NCI-H2081 (cell line): ENCODE measurements around the gene VGLL4.
"Not testable (repeated sequence)": the region's sequence is repeated elsewhere in the genome, so short reads cannot be mapped to it uniquely, and the experiment has no call there.

Experiments used
- DNase-seq, 2 experiments: peaks; one replicate each; lab custom pipeline; 2025; lab: John Stamatoyannopoulos, UW

The VGLL4 gene, protein sequence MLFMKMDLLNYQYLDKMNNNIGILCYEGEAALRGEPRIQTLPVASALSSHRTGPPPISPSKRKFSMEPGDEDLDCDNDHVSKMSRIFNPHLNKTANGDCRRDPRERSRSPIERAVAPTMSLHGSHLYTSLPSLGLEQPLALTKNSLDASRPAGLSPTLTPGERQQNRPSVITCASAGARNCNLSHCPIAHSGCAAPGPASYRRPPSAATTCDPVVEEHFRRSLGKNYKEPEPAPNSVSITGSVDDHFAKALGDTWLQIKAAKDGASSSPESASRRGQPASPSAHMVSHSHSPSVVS

DNA sequence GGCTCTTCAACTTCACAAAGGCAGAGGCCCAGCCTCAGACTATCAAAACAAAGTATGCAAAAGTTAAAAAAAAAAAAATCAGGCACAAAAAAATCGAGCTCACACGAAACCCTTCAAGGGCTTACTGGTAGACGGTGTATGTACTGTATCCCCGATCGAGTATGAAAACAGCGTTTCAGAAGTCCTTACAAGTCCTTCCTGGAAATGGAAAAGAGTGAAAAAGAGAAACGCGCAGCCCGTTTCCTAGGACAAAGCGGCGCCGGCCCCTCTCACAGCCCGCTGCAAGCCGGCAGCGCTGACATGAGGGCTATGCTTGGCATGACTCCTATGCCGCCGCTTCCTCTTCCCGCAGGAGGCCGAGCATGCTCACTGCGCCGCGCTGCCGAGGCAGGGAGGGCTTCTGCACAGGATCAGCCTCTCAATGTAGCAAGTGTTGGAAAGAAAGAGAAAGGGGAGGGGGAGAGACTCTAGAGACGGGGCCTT is at the start of gene VGLL4:
TSS of gene VGLL4 (minus strand) at position 311 of the 483 bp plus-strand sequence. CDS start 397 bp downstream, outside the sequence.
- peak; percentile 46 to 67 for DNase-seq

DNA sequence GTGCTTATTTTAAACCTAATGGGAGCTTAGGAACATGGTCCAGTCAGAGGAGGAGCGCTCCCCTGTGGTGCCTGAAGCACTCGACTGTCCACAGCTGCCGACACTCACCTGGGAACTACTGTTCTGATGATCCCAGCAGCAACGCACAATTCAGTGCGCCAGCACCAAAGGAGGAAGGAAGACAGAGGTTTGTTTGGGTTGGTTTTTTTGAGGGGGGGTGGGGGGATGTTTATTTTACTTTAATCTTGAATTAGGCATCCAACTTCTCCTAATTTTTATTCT is 48.8 kb upstream of the VGLL4 start:
- no peak for DNase-seq

DNA sequence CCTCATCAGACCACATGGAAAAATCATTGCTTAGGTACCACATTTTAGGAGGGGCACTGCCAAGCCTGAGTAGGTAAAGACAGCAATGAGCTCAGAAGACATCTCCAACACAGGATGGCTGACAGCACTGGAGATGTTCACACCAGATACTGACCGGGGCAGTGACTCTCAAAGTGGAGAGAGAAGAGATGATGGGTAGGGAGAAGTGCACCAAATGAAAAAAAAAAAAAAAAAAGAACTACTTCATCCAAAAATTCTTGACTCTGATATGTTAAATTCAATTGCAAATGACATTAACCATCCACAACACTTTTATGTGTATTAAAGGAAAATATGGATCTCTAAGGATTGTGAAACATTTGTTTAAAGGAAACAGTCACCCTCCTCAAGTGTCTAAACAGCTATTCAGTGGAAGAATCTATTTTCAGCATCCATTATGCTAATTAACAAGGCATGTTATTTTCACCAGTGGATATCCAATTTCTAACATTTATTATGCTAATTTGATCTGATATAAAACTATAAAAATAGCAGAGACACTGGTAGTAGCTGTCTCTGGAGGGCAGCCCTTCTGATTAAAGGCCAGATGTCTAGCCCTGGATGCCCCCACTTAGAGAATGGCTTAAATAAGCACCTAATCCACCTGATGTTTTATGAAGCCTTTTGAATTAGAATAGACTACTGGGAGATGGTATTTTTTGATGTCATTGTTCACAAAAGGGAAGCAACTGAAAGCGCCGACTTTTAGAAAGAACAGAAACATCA is 48.2 kb upstream of the VGLL4 start:
- no peak for DNase-seq

DNA sequence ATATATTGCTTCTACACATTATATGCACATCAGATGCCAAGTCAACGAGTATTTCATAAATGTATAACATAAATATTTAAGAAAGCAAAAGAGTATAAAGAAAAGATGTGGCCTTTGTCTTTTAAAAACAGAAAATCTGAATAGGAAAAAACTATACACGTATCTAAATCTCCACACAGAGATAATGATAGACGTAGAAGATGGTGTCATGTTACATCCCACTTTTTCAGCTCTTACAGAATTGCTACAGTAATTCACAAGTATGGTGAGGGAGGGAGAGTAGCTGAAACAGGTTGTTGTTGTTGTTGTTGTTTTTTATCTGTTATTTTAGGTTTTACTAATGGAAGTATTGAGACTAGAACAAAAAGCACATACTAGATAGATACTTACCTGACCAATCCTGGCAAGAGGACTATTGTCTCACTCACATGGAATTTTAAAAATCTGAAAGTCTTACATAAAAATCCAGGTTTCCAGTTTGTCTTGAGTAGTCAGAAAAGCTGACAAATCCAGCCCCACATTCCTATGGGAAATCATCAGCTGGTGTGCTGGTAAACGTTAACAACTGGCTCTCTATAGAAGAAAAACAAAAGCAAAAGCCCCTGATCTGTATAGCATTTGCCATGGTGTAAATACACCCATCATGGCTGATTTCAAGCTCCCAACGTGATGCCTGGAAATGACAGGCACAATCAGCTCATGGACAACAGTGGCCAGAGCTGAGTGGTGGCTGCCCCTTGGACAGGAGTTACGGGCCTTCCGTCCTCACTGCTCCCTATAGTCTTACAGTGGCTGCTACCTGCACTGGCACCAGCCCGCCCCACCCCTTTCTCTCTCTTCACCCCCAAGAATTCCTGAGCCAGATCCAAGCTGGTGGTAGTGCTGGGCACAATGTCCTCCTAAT is 47.4 kb upstream of the VGLL4 start:
- DNase-seq, result no peak

DNA sequence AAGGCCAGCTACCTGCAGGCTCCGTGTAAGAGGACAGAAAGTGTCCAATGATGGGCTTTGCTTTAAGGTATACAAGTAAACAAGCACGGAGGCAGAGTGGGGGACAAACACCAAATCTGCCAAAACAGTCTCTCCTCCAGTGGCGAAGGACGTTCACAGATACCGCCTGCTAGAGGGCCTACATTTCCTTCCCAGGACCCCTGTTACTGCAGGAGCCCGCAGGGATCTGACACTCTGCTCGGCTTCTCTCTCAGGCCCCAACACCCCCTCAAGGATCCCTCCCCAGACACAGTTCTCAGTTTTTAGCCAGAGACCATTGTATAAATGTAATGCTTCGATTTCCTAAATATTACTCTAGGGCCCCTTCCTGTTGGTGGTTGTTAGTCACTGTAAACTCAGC is 46.0 kb upstream of the VGLL4 start:
- no peak for DNase-seq

DNA sequence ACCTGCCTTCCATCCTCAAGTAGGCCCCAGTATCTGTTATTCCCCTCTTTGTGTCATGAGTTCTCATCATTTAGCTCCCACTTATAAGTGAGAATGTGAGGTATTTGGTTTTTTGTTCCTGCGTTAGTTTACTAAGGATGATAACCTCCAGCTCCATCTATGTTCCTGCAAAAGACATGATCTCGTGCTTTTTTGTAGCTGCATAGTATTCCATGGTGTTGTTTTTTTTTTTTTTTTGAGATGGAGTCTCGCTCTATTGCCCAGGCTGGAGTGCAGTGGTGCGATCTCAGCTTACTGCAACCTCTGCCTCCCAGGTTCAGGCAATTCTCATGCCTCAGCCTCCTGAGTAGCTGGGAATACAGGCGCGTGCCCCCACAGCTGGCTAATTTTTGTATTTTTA is 41.3 kb upstream of the VGLL4 start:
- DNase-seq, result not testable (repeated sequence)

DNA sequence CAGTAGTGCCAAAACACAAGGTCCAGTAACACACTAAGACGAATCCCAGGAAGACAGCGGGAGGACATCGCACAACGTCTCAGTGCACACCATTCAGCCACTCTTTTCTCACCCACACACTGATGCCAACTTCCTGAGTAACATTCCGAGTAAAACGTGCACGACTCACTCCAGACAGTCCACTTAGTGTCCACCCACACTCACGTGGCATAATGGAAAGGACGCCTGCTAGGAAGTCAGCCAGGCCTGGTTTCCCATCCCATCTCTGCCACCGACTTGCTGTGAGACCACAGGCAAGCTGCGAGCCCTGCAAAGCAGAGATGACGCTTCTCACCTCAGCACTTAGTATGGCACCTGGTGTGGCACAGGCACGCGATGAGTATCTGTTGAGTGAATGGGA is 36.8 kb upstream of the VGLL4 start:
- no peak for DNase-seq

DNA sequence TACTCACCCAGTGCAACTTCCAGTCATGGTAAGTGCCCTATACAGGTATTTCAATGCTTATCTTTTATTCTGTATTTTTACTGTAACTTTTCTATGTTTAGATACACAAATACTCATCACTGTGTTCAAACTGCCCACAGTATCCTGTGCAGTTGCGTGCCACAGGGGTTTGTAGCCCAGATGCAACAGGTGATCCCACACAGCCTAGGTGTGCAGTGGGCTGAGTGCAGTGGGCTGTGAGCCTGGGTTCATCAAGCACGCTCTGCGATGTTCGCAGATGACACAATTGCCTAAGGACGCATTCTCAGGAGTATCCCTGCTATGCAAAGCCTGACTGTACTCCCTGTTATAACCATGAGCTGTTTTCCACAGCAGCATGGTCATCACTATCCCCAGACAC is 36.2 kb upstream of the VGLL4 start:
- no peak for DNase-seq

DNA sequence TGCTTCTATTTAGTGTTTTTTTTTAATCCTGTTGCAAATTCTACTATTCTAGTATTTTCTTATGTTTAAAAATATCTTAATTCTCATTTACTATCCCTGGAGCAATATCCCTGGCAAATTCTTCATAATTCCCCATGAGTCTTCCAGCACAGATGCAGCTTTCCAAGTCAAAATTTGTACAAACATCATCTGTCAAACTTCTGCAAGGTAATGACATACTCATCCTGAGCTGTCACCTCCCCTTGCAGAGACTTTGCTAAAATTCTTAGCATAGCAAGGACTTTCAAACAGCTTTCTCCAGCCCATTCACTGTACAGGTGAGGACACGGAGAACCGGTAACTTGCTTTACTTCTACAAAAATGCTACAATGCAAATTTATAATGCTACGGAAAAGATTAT is 28.6 kb upstream of the VGLL4 start:
- no peak for DNase-seq

DNA sequence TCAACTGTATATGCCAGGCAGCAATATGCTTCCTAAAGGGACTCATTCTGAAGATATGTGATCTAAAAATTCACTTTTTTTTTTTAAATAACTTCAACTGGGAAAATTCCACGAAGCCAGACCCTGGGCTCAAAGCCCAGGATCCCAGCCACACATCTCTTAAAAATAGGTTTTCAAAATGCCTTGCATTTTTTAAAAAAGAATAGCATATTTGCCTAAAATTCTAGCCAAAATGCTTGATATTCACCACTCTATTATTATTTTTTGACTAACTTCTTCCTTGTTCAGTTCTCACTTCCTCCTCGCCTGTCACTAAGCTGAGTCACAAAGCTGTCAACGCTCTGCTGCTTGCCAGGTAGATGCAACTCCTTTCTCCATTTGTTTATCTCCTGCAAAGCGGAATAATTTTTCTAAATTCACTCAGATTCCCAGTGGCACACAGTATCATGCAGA is 28.0 kb upstream of the VGLL4 start:
- no peak for DNase-seq

DNA sequence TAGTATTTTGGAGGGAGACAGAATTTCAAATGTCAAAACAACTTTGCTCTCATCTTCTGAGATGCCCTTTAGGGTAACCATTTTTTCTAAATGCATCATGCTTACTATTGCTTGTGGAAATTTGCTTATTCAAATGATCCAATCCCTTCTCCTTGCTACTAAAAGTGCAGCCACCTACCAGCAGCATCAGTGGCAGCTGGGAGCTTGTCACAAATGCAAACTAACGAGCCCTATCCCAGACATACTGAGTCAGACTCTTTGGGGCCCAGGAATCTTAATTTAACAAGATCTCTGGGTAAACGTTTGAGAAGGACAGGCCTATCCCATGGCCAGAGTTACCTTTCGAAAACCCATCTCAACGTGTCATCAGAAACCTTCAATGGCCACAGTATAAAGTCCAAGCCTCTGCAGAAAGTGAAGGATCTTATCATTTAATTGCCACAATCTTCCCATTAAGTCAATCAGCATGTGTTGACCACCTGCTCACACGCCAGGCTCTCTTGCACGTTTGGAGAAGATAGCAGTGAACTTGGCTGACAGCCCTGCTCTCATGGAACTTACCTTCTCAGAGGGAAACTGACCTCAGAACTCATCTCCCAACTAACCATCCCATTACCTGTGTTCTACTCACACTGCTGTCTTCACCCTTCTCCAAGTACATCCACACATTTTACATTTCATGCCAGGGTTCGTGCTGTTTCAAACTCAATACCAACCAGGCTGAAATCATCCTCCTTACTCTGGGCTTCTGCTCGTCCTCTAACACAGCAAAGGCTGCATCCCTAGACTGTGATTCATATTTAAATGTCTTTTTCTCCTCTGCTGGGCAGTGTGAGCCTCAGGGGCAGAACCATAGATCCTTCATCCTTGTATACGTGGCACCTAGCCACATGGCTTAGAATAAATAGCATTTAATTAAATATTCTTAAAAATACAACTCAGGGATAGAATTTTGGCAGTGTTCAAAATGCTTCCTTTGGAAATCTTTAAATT is 24.8 kb upstream of the VGLL4 start:
- no peak for DNase-seq

DNA sequence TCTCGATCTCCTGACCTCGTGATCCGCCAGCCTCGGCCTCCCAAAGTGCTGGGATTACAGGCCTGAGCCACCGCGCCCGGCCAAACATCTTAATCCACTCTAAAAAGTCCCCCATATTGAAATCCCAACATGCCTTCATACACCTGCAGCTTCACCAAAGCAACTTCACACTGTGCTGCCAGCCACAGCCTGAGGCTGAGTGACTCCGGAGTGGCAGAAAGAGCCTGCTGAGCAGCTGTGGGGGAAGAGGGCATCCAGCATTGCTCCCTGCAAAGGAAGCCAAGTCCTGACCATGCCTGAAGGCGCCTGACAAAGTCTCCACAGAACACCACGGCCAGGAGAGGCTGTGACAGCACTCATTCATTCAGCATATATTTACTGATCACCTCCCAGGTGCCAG is 21.6 kb upstream of the VGLL4 start:
- no peak for DNase-seq

DNA sequence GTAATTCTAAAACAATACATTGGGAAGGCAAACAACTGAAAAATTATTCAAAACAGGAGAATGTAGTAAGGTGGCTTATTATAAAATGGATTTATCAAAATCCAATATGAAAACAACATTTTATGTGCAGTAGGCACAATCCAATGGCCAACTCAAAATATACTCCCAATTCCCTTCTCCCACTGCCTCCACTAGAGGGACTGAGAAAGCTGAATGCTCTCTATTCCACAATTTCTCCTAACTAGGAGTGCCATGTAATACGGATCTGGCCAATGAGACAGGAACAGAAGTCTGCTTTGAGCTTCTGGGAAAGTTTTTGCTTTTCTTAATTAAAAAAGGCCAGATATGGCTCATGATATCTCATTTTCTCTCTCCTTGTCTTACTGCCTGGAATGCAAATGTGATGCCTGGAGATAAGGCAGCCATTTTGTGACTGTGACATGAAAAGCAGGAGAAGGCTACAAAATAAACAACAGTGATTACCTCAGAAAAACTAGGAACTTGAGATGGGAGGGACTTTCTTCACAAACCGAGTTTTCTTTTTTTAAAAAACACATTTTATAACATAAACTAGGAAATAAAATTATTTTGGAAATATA is 18.8 kb upstream of the VGLL4 start:
- no peak for DNase-seq

DNA sequence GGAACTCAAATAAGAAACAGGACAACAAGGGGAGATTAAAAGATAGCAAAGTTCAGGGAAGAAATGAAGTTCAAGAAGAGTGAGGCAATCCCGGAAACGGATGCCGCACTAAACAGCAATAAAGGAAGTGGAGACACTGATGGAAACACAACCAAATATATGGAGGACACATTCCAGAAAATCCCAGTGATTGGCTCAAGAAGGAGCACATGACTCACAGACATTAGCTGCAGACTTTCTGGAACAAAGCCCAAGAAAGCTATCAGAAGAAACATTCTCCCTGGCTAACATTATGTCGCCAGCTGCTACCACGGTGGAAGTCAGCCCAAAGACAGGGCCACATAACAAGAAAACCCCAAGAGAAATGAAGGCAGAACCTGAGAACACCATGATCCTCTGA is 18.1 kb upstream of the VGLL4 start:
- no peak for DNase-seq

DNA sequence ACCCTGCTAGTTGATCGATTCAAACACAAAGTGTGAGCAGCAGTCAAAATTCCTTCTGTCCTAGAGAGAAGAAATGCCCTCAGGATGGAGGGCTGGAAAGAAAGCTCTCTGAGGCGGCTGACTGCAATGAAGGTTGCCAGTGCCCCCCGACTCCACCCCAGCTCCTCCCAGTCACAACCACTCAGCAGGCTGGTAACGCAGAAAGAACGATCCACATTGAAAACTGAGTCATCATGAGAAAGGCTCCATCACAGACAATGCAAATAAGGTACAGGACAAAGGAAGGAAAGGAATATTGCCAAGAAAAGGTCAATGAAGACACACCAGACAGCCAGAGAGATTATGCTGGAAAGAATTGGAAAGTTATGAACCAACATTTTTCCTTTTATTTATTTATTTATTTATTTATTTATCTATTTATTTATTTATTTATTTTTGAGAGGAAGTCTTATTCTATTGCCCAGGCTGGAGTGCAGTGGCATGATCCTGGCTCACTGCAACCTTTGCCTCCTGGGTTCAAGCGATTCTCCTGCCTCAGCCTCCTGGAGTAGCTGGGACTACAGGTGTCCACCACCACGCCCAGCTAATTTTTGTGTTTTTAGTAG is 17.4 kb upstream of the VGLL4 start:
- DNase-seq, result no peak

DNA sequence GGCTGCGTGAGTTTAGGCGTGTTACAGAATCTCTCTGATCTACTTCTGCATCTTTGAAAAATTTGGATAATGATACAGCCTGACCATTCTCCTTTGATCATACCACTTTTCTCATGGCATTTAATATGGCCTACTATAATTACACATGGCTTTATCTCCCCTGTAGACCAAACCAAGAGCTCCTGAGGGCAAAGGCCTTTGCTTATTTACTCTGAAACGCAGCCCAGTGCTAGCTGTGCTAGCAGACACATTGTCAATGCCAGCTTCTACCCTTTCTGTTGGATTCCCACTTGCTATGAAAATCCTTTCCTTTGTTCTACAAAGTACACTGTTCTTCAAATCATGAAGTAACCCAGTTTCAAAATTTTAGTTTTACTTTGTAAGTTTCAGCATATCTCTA is 16.5 kb upstream of the VGLL4 start:
- DNase-seq, result peak in 1 of 2 experiments; percentile 10

DNA sequence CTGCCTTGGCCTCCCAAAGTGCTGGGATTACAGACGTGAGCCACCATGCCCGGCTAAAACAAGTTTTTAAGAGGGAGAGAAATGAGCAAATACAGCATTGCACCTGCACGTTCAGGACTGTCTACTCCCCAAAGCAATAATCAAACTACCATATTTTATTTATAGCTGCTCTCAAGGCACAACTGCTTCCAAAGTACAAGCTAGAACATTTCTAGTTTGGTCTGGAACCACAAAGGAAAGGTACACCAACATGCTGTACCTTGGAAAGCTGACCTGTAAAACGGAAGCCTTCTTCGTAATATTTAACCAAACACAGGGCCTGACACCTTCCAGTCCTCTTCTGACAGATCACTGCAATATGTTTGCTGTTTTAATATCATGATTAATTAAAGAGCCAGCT is 14.5 kb upstream of the VGLL4 start:
- no peak for DNase-seq

DNA sequence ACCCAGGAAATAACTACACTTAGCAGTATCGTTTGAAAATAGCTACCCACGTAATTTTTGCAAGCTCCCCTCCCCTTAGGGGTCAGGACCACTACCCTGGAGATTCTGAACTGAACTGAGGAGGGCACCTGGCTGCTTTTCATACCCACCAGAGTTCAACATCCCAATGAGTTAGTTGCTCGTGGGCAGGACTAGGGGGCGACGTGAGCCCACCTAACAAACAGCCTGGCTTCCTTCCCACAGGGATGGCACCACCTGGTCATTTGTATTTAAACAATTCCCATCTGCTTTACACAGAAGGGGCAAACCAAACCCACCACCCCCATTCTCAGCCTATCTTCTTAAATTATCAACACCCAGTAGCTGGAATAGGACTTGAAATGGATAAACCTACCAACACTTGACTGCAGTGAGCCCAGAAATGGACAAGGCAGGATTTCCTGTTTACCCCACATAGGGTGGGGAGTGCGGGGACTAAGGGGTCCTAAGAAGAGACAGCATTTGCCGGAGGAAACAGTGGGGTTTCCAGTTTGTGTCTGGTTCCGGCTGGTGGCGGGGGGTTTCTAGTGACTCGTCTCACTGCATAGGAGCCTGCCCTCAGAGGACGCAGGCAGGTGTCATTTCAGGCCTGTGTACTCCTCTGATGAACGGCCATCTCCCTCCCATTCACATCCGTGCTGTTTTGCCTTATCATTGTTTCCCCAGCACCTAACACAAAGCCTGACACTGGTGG is 11.6 kb upstream of the VGLL4 start:
- peak in 1 of 2 experiments; percentile 15 for DNase-seq

DNA sequence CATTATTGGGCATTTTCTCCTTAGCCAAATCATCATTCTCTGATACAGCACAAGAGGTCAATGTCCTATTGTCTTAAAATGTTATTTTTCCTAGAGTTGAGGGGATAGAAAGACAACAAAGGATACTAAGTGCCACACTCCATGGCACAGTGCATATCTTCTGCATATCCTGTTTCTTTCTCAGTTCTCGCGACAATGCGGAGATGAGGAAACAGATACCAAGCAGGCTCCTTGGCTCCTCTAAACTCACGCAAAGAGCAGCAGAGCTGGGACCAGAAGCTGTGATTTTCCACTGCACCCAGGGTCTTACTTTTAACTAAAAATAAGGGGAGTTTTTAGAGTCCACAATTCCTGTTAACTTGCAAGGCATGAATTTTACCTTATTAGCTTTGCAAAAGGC is 10.5 kb upstream of the VGLL4 start:
- no peak for DNase-seq
